B cell (primary cell): ENCODE results near the gene XPNPEP1.

Experiments used
- EZH2 ChIP-seq: IDR thresholded peaks from 2 replicates; pipeline ENCODE4 v1.6.1; 2012; ENCODE audit warnings: borderline replicate concordance, low read depth, mild to moderate bottlenecking, moderate library complexity, low read length; ENCODE audit not compliant: insufficient read depth, poor library complexity, severe bottlenecking
- TF ChIP-seq, protein P1 (sequence below): fragments of 200-600 bp; IDR thresholded peaks from one replicate; pipeline ENCODE4 v1.8.0; 2022; ENCODE audit warnings: antibody characterized with exemption, mild to moderate bottlenecking

DNA sequence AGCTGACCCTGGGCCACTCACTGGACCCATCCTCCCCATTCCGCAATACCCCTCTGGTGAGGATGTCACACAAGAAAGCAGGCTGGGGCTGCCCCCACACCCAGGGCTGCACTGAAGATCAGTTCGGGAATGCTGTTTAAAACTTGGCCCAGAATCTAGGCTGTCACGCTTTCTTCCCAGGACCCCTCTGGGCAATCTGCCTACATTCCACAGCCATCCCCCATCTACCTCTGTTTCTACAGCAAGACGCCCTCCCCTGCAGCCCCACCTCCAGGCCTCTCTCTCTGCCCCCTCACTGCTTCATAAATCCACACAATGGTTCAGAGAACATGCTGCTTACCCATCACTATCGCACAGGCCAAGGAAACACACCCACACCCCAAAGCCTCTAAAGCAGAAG lies 36.1 kb downstream of the XPNPEP1 start:
- TF ChIP-seq EZH2 = no peak
- TF ChIP-seq, protein P1, sequence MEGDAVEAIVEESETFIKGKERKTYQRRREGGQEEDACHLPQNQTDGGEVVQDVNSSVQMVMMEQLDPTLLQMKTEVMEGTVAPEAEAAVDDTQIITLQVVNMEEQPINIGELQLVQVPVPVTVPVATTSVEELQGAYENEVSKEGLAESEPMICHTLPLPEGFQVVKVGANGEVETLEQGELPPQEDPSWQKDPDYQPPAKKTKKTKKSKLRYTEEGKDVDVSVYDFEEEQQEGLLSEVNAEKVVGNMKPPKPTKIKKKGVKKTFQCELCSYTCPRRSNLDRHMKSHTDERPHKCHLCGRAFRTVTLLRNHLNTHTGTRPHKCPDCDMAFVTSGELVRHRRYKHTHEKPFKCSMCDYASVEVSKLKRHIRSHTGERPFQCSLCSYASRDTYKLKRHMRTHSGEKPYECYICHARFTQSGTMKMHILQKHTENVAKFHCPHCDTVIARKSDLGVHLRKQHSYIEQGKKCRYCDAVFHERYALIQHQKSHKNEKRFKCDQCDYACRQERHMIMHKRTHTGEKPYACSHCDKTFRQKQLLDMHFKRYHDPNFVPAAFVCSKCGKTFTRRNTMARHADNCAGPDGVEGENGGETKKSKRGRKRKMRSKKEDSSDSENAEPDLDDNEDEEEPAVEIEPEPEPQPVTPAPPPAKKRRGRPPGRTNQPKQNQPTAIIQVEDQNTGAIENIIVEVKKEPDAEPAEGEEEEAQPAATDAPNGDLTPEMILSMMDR = no peak
